Neural progenitor cell (in vitro differentiated cells): ENCODE data around the gene IGSF3. TPM values are rescaled to one million over a fixed set of nuclear protein-coding genes. Genes with fewer than 3 reads are reported as not detected.

Experiments
- DNase-seq: peaks from one replicate; pipeline ENCODE4 v3.0.0-alpha.2; 2016; ENCODE audit warnings: low spot score
- H2AFZ ChIP-seq: fragments of 200-600 bp; sonication (generic); replicated peaks from 2 replicates; pipeline ENCODE4 v1.6.1; 2016; ENCODE audit warnings: antibody characterized with exemption
- H3F3A ChIP-seq: fragments of 200-600 bp; sonication (generic); 2 replicates; pipeline ENCODE4 v1.6.1; 2016; ENCODE audit warnings: antibody characterized with exemption, low read depth
- H3K27ac ChIP-seq: fragments of 200-600 bp; sonication (generic); 2 replicates; pipeline ENCODE4 v1.5.1; 2016; ENCODE audit warnings: mild to moderate bottlenecking
- H3K27me3 ChIP-seq: fragments of 200-600 bp; sonication (generic); 2 replicates; pipeline ENCODE4 v1.6.1; 2016; ENCODE audit warnings: mild to moderate bottlenecking, moderate library complexity
- H3K36me3 ChIP-seq: fragments of 200-600 bp; sonication (generic); 2 replicates; pipeline ENCODE4 v1.5.1; 2016
- H3K4me1 ChIP-seq: fragments of 200-600 bp; sonication (generic); 2 replicates; pipeline ENCODE4 v1.6.1; 2016; ENCODE audit warnings: mixed run types
- H3K4me2 ChIP-seq: fragments of 200-600 bp; sonication (generic); 2 replicates; pipeline ENCODE4 v1.6.1; 2016
- H3K4me3 ChIP-seq: fragments of 200-600 bp; sonication (generic); 2 replicates; pipeline ENCODE4 v1.5.1; 2016
- H3K79me2 ChIP-seq: fragments of 200-600 bp; sonication (generic); 2 replicates; pipeline ENCODE4 v1.6.1; 2016; ENCODE audit warnings: low read depth
- H3K9ac ChIP-seq: fragments of 200-600 bp; sonication (generic); 2 replicates; pipeline ENCODE4 v1.6.1; 2016
- H3K9me3 ChIP-seq: fragments of 200-600 bp; sonication (generic); 2 replicates; pipeline ENCODE4 v1.5.1; 2016; ENCODE audit warnings: low read depth
- H4K20me1 ChIP-seq: fragments of 200-600 bp; sonication (generic); 2 replicates; pipeline ENCODE4 v1.6.1; 2016; ENCODE audit warnings: low read depth
- H3K27ac Mint-ChIP-seq: 3 replicates; pipeline ENCODE4 v1.8.0; 2021; ENCODE audit warnings: mixed read lengths
- H3K27me3 Mint-ChIP-seq: 2 replicates; pipeline ENCODE4 v1.8.0; 2022; ENCODE audit warnings: low read depth, mild to moderate bottlenecking, inconsistent platforms, moderate library complexity, mixed read lengths; ENCODE audit not compliant: insufficient read depth
- H3K36me3 Mint-ChIP-seq: 3 replicates; pipeline ENCODE4 v1.8.0; 2021; ENCODE audit warnings: mixed read lengths
- H3K4me1 Mint-ChIP-seq: 3 replicates; pipeline ENCODE4 v1.8.0; 2021; ENCODE audit warnings: mixed read lengths
- H3K4me3 Mint-ChIP-seq: 3 replicates; pipeline ENCODE4 v1.8.0; 2021; ENCODE audit warnings: mild to moderate bottlenecking, moderate library complexity, mixed read lengths
- H3K9me3 Mint-ChIP-seq: 3 replicates; pipeline ENCODE4 v1.8.0; 2020; ENCODE audit warnings: mixed read lengths
- CTCF ChIP-seq: fragments of 200-600 bp; sonication (generic); IDR thresholded peaks from 2 replicates; pipeline ENCODE4 v1.5.1; 2017; ENCODE audit warnings: antibody characterized with exemption, mild to moderate bottlenecking
- EZH2 ChIP-seq: fragments of 200-600 bp; sonication (generic); IDR thresholded peaks from 2 replicates; pipeline ENCODE4 v1.6.1; 2017; ENCODE audit warnings: antibody characterized with exemption, mild to moderate bottlenecking, moderate library complexity
- EZH2phosphoT487 ChIP-seq: fragments of 200-600 bp; sonication (generic); IDR thresholded peaks from 2 replicates; pipeline ENCODE4 v1.6.1; 2017; ENCODE audit warnings: antibody characterized with exemption
- total RNA-seq: library from RNA; depleted of rRNA; stranded (reverse); fragments of >200 nt; gene quantifications from 2 replicates; pipeline ENCODE4 v1.2.3, GENCODE V29; 2015; ENCODE audit warnings: low replicate concordance

IGSF3 gene
- total RNA-seq, 1 donor from 2014 or later = 24.0 TPM

DNA sequence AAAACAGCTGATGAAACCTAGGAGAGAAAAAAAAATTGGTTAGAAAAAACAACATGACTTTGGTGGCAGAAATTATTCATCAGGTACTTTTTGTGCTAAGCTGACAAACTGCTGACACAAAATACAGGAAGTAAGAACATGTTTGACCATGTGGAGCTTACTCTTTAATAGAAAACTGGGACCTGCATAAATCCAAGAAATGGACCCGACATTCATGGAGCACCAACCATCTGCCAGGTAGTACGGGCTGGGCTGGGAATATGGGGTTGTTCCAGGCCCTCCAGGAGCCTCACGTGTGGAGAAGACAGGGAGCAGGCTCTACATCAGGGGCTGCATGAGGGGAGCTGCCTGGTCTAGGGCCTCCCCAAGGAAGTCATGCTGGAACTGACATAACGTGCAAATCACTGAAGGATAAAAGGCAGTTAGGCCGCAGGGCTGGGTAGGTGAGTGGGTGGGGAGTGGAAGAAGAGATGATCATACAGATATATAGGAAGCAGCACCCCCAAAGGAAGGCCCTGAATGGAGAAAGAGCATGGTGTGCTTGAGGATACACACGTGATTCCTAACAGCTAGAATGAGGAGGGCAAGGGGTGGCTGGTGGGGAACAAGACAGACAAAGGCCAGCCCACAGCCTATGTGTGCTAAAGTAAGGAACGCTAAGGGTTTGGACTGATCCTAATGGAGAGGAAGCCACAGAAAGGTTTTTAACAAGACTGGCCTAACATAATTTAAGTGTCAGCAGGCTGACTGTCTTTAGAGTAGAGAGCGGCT is 122.8 kb downstream of the IGSF3 start:
- no peaks in the 10 kb centered on the region for H3K9me3 Mint-ChIP-seq
- no peak overlapping the region for H3K9ac ChIP-seq
- no peaks in the 10 kb centered on the region for H3K4me1 ChIP-seq
- H3K4me3 Mint-ChIP-seq = no peak overlapping the region
- H3K79me2 ChIP-seq = no peaks in the 10 kb centered on the region
- no peak for DNase-seq
- no peak overlapping the region for H3K27ac ChIP-seq
- TF ChIP-seq EZH2 (no peak), EZH2phosphoT487 (no peak), CTCF (no peak)
- H3K4me2 ChIP-seq = no peak overlapping the region
- no peaks in the 10 kb centered on the region for H3K27me3 ChIP-seq
- H3K27me3 Mint-ChIP-seq = peaks cover 2% of the 10 kb centered on the region
- no peaks in the 10 kb centered on the region for H3K9me3 ChIP-seq
- no peaks in the 10 kb centered on the region for H4K20me1 ChIP-seq
- no peak overlapping the region for H3K27ac Mint-ChIP-seq
- no peaks in the 10 kb centered on the region for H3F3A ChIP-seq
- no peaks in the 10 kb centered on the region for H3K36me3 ChIP-seq
- H3K4me3 ChIP-seq = no peak overlapping the region
- no peaks in the 10 kb centered on the region for H3K4me1 Mint-ChIP-seq
- H2AFZ ChIP-seq = no peak overlapping the region
- peaks cover 9% of the 10 kb centered on the region for H3K36me3 Mint-ChIP-seq

DNA sequence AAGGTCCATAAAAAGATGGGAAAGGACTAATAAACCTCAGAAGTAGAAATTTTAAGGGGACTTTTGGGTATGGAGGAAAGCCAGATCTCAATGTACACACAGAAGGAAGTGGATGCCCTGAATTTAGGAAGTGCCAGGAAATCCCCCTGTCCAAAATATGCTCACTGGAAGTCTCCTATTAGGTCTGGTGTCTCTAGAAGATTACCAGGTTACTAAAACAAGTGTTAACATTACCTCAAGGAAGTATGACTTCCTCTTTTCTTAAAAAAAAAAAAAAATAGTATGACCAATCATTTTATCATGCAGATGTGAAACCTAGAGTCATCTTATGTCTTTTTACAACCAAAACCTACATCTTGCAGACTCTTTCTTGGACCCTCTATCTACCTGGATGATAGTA is 127.4 kb downstream of the IGSF3 start:
- DNase-seq = no peak

GRCh38 chr1:116538544-116538943 is 129.0 kb downstream of the IGSF3 start:
- no peaks in the 10 kb centered on the region for H3K79me2 ChIP-seq
- no peak overlapping the region for H3K4me2 ChIP-seq
- H3K4me1 ChIP-seq = no peaks in the 10 kb centered on the region
- no peaks in the 10 kb centered on the region for H3K27me3 ChIP-seq
- Mint-ChIP-seq H3K27me3 (peaks cover 2% of the 10 kb centered on the region), H3K9me3 (no peaks in the 10 kb centered on the region), H3K4me3 (no peak overlapping the region), H3K36me3 (peaks cover 32% of the 10 kb centered on the region), H3K4me1 (no peaks in the 10 kb centered on the region), H3K27ac (no peak overlapping the region)
- H3F3A ChIP-seq = no peaks in the 10 kb centered on the region
- H3K9ac ChIP-seq = no peak overlapping the region
- no peak overlapping the region for H3K4me3 ChIP-seq
- H4K20me1 ChIP-seq = no peaks in the 10 kb centered on the region
- H3K9me3 ChIP-seq = no peaks in the 10 kb centered on the region
- no peaks in the 10 kb centered on the region for H3K36me3 ChIP-seq
- no peak overlapping the region for H3K27ac ChIP-seq
- no peak for TF ChIP-seq CTCF
- no peak for DNase-seq
- H2AFZ ChIP-seq = no peak overlapping the region

More for the DNA sequence above, 127.4 kb downstream of the IGSF3 start:
- Histone ChIP-seq H3K9me3 (no peaks in the 10 kb centered on the region), H3K4me3 (no peak overlapping the region), H3K4me2 (no peak overlapping the region), H2AFZ (no peak overlapping the region), H3K9ac (no peak overlapping the region), H4K20me1 (no peaks in the 10 kb centered on the region), H3K79me2 (no peaks in the 10 kb centered on the region), H3K36me3 (no peaks in the 10 kb centered on the region), H3K27ac (no peak overlapping the region), H3K27me3 (no peaks in the 10 kb centered on the region), H3F3A (no peaks in the 10 kb centered on the region), H3K4me1 (no peaks in the 10 kb centered on the region)
- Mint-ChIP-seq H3K27ac (no peak overlapping the region), H3K4me3 (no peak overlapping the region), H3K4me1 (no peaks in the 10 kb centered on the region), H3K9me3 (no peaks in the 10 kb centered on the region), H3K27me3 (peaks cover 2% of the 10 kb centered on the region), H3K36me3 (peaks cover 23% of the 10 kb centered on the region)
- no peak for TF ChIP-seq EZH2
- no peak for TF ChIP-seq CTCF
- no peak for TF ChIP-seq EZH2phosphoT487
